ENCODE data around the gene HEXIM2. TPM values are rescaled to one million over a fixed set of nuclear protein-coding genes. Genes with fewer than 3 reads are reported as not detected.
A peak's percentile ranks its signal among the peaks of the same experiment; 100 is the strongest.

Gene HEXIM2
- total RNA-seq, 2 experiments from 2014 or later = 1.3 to 1.5 TPM

DNA sequence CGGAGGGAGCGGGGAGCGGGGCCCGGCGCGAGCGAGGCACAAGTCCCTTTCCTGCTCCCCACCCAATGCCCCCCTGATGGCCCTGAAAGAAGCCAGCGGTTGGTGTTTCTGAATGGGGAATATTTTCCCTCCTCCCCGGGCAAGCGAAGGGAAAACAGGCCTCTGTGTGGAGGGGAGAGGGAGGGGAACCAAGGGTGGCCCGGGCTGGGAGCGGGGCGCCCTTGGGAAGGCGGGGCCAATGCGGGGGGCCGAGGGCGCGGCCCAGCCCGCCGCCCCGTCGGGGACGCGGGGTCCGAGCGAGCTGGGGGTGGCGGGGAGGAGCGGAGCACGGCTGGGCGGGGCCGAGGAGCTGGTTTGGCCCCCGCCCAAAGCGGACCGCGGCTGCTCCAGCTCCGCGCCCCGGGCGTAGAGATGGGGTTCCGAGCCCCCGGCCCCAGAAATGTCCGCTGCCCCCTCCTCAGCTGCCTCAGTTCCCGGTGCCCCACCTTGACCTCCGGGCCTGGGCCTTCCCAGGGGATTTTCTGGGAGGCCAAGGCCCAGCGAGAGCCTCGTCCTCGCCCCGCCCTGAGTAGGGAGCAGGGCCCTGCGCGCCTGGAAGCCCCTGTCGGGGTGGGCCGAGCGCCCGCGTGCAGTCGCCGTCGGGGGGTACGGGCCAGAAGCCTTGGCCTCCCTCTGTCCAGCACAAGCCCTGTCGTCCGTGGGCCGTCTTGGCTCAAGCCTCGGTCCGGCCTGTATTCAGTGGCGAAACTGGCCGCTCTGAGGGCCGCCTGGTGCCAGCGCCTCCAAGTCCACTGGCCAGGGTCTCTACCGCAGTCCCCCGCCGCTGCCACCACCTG lies 17.3 kb upstream of the HEXIM2 start:
- H3K9me3 ChIP-seq (ENCODE audit: control insufficient read depth in 1 of 2, insufficient read depth in 1 of 2, low read length in 2 of 2) = no peaks in the 10 kb centered on the region
- ChIA-PET CTCF (interaction anchor here (1.0 to 1.8 kb wide), 2 partner anchors 9 to 17 kb away, joined by 3 to 7 read pairs; partner anchors contain the start of genes ACBD4 and HEXIM2), POLR2A (interaction anchor here (0.7 to 10.9 kb wide), 5 partner anchors 9 to 245 kb away, joined by 3 to 630 read pairs (median 3); partner anchors contain the start of genes ACBD4, EFTUD2 and HEXIM2)
- Mint-ChIP-seq H3K27me3 (peaks cover 8% of the 10 kb centered on the region), H3K27ac (peak overlapping the region; percentile 71), H3K9me3 (no peaks in the 10 kb centered on the region), H3K4me3 (peak overlapping the region; percentile 80), H3K4me1 (ENCODE audit: low read depth) (peaks cover 52% of the 10 kb centered on the region), H3K36me3 (ENCODE audit: low read depth) (peaks cover 20% of the 10 kb centered on the region)
- ATAC-seq (ENCODE audit: poor library complexity) (no peak), DNase-seq (peak in 4 of 14 experiments; percentile 19 to 54 (median 45))
- H3K4me1 ChIP-seq (ENCODE audit: insufficient read depth, low read length) = peaks cover 52% of the 10 kb centered on the region
- intact Hi-C loops (cut with DNase I, micrococcal nuclease) = loop anchor here (5.0 kb wide), 3 partner anchors 82 to 173 kb away; partner anchors contain the start of genes DCAKD (in 1 of the 2), MAP3K14 (in 1 of the 2) and NMT1 (in 1 of the 2)
- H3K27ac ChIP-seq (ENCODE audit: low read depth in 1 of 2, low read length in 2 of 2) = peak overlapping the region; percentile 34 to 53
- no peaks in the 10 kb centered on the region for H3K27me3 ChIP-seq (ENCODE audit: control insufficient read depth in 1 of 2, insufficient read depth in 2 of 2, low read length in 2 of 2)
- peaks cover under 1% of the 10 kb centered on the region for H3K36me3 ChIP-seq (ENCODE audit: insufficient read depth, low read length)
- peak overlapping the region; percentile 50 for H3K4me3 ChIP-seq (ENCODE audit: low read length)
- TF ChIP-seq, protein P1, sequence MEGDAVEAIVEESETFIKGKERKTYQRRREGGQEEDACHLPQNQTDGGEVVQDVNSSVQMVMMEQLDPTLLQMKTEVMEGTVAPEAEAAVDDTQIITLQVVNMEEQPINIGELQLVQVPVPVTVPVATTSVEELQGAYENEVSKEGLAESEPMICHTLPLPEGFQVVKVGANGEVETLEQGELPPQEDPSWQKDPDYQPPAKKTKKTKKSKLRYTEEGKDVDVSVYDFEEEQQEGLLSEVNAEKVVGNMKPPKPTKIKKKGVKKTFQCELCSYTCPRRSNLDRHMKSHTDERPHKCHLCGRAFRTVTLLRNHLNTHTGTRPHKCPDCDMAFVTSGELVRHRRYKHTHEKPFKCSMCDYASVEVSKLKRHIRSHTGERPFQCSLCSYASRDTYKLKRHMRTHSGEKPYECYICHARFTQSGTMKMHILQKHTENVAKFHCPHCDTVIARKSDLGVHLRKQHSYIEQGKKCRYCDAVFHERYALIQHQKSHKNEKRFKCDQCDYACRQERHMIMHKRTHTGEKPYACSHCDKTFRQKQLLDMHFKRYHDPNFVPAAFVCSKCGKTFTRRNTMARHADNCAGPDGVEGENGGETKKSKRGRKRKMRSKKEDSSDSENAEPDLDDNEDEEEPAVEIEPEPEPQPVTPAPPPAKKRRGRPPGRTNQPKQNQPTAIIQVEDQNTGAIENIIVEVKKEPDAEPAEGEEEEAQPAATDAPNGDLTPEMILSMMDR (IDR thresholded peaks at IDR 0.05) = no peak

DNA sequence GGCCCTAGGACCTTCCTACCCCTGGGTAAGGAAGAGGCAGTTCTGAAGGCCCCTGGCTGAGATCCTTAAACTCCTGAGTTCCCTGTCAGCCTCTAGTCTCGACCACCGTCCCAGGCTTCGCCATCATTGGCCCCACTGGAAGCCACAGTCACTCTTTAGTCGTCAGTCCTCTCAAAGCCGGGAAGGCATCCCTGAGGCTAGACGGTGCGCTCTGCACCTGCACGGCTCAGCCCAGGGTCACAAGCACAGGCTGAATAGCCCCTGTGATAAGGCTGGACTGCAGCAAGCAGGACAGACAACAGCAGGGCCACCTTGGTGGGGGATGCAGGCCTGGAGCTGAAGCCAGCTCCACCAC lies 16.7 kb upstream of the HEXIM2 start:
- Mint-ChIP-seq H3K9me3 (no peaks in the 10 kb centered on the region), H3K4me3 (peak overlapping the region; percentile 73), H3K4me1 (ENCODE audit: low read depth) (peaks cover 55% of the 10 kb centered on the region), H3K27ac (peak overlapping the region; percentile 59), H3K27me3 (peaks cover 8% of the 10 kb centered on the region), H3K36me3 (ENCODE audit: low read depth) (peaks cover 26% of the 10 kb centered on the region)
- Histone ChIP-seq H3K36me3 (ENCODE audit: insufficient read depth, low read length) (no peaks in the 10 kb centered on the region), H3K4me3 (ENCODE audit: low read length) (peak overlapping the region; percentile 50), H3K27me3 (ENCODE audit: control insufficient read depth in 1 of 2, insufficient read depth in 2 of 2, low read length in 2 of 2) (no peaks in the 10 kb centered on the region), H3K27ac (ENCODE audit: low read depth in 1 of 2, low read length in 2 of 2) (no peak overlapping the region), H3K9me3 (ENCODE audit: control insufficient read depth in 1 of 2, insufficient read depth in 1 of 2, low read length in 2 of 2) (no peaks in the 10 kb centered on the region), H3K4me1 (ENCODE audit: insufficient read depth, low read length) (peaks cover 57% of the 10 kb centered on the region)
- peak in 1 of 14 experiments; percentile 27 for DNase-seq
- TF ChIP-seq, protein P1 (IDR thresholded peaks at IDR 0.05) = no peak
- ChIA-PET POLR2A (interaction anchor here (0.7 to 10.9 kb wide), 4 partner anchors 9 to 246 kb away, joined by 3 to 630 read pairs (median 72); partner anchors contain the start of genes ACBD4, EFTUD2 and HEXIM2), CTCF (interaction anchor here (0.7 to 1.8 kb wide), 3 partner anchors 10 to 366 kb away, joined by 3 to 14 read pairs (median 5); partner anchors contain the start of genes ACBD4 and HEXIM2)
- no peak for ATAC-seq (ENCODE audit: poor library complexity)
- intact Hi-C loops (cut with DNase I, micrococcal nuclease) = loop anchor here (5.0 kb wide), 3 partner anchors 83 to 172 kb away; partner anchors contain the start of genes DCAKD (in 1 of the 2), MAP3K14 (in 1 of the 2) and NMT1 (in 1 of the 2)

DNA sequence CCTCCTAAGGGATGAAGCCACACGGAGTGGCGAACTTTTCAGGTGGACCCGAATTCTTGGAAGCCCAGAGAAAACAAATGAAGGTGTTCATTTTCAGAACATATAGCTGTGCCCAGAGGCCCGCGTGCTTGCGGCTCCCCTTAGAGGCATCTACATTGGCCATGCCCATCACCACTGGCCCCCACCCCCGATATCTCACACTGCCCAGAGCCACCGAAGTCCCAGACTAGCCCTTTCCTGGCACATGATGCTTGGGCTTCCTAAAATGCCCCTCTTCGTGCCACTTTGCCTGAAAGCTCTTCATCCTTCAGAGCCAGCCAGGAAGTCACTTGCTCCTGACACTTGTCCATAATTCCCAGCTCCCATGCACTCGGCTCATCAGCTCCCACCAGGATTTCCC lies 15.5 kb upstream of the HEXIM2 start:
- Histone ChIP-seq H3K36me3 (ENCODE audit: insufficient read depth, low read length) (no peaks in the 10 kb centered on the region), H3K4me3 (ENCODE audit: low read length) (no peak overlapping the region), H3K9me3 (ENCODE audit: control insufficient read depth in 1 of 2, insufficient read depth in 1 of 2, low read length in 2 of 2) (no peaks in the 10 kb centered on the region), H3K27me3 (ENCODE audit: control insufficient read depth in 1 of 2, insufficient read depth in 2 of 2, low read length in 2 of 2) (no peaks in the 10 kb centered on the region), H3K27ac (ENCODE audit: low read depth in 1 of 2, low read length in 2 of 2) (no peak overlapping the region), H3K4me1 (ENCODE audit: insufficient read depth, low read length) (peaks cover 63% of the 10 kb centered on the region)
- ATAC-seq (ENCODE audit: poor library complexity) (no peak), DNase-seq (peak in 1 of 14 experiments; percentile 30)
- POLR2A ChIA-PET = interaction anchor here (1.1 to 10.9 kb wide), 5 partner anchors 10 to 171 kb away, joined by 6 to 630 read pairs (median 29); partner anchors contain the start of genes ACBD4, FMNL1, HEXIM2 and MAP3K14
- TF ChIP-seq, protein P1 (IDR thresholded peaks at IDR 0.05) = no peak
- H3K27ac Mint-ChIP-seq = peak overlapping the region; percentile 99
- peaks cover 8% of the 10 kb centered on the region for H3K27me3 Mint-ChIP-seq
- intact Hi-C loops (cut with DNase I, micrococcal nuclease) = loop anchor here (5.0 kb wide), 3 partner anchors 84 to 171 kb away; partner anchors contain the start of genes DCAKD (in 1 of the 2), MAP3K14 (in 1 of the 2) and NMT1 (in 1 of the 2)
- no peaks in the 10 kb centered on the region for H3K9me3 Mint-ChIP-seq
- H3K4me1 Mint-ChIP-seq (ENCODE audit: low read depth) = peaks cover 64% of the 10 kb centered on the region
- peaks cover 29% of the 10 kb centered on the region for H3K36me3 Mint-ChIP-seq (ENCODE audit: low read depth)
- CTCF ChIA-PET = interaction anchor here (1.7 kb wide), 1 partner anchor 11 kb away, joined by 14 read pairs; the partner anchor contains the start of gene ACBD4
- H3K4me3 Mint-ChIP-seq = peak overlapping the region; percentile 94

All from CD4-positive, alpha-beta T cell (primary cell).